ENCODE data around the gene MPRIP.
"Not testable (repeated sequence)": the region's sequence is repeated elsewhere in the genome, so short reads cannot be mapped to it uniquely, and the experiment has no call there.

The MPRIP gene

GRCh38 chr17:17011043-17011907 is 31.0 kb upstream of the MPRIP start:
- not testable (repeated sequence) for DNase-seq

- not testable (repeated sequence) for DNase-seq
Observed at GRCh38 chr17:17013828-17014747, 28.2 kb upstream of the MPRIP start.

GRCh38 chr17:17014748-17015124 is 27.5 kb upstream of the MPRIP start:
- DNase-seq = not testable (repeated sequence)

GRCh38 chr17:17015230-17015629 is 27.0 kb upstream of the MPRIP start:
- DNase-seq = no peak

- peak; percentile 43 for DNase-seq
Observed at GRCh38 chr17:17016199-17017197, 25.8 kb upstream of the MPRIP start.

- no peak for DNase-seq
Observed at GRCh38 chr17:17017343-17018014, 24.8 kb upstream of the MPRIP start.

- DNase-seq = no peak
Observed at GRCh38 chr17:17018021-17018441, 24.2 kb upstream of the MPRIP start.

GRCh38 chr17:17018612-17019429 is 23.4 kb upstream of the MPRIP start:
- DNase-seq = no peak

GRCh38 chr17:17019430-17019762 is 22.9 kb upstream of the MPRIP start:
- no peak for DNase-seq

- DNase-seq = no peak
Observed at GRCh38 chr17:17019891-17020456, 22.3 kb upstream of the MPRIP start.

- DNase-seq = no peak
Observed at GRCh38 chr17:17020821-17021193, 21.4 kb upstream of the MPRIP start.

GRCh38 chr17:17021194-17021863 is 20.9 kb upstream of the MPRIP start:
- no peak for DNase-seq

GRCh38 chr17:17022011-17022410 is 20.2 kb upstream of the MPRIP start:
- no peak for DNase-seq

- no peak for DNase-seq
Observed at GRCh38 chr17:17022456-17022855, 19.8 kb upstream of the MPRIP start.

- no peak for DNase-seq
Observed at GRCh38 chr17:17024778-17025300, 17.4 kb upstream of the MPRIP start.

GRCh38 chr17:17025621-17026020 is 16.6 kb upstream of the MPRIP start:
- DNase-seq = no peak

GRCh38 chr17:17026163-17026562 is 16.1 kb upstream of the MPRIP start:
- no peak for DNase-seq

- no peak for DNase-seq
Observed at GRCh38 chr17:17027442-17028058, 14.7 kb upstream of the MPRIP start.
